GM08714 (cell line): ENCODE results near the gene PSMG4.

ENCODE experiments used
- H3K4me3 ChIP-seq: fragments of 200-500 bp; sonication (Bioruptor generic); 2 replicates; pipeline ENCODE4 v1.5.1; 2014; ENCODE audit warnings: mild to moderate bottlenecking, low read length, inconsistent platforms
- ZNF274 ChIP-seq: IDR thresholded peaks from 2 replicates; pipeline ENCODE4 v1.6.1; 2012; ENCODE audit warnings: mild to moderate bottlenecking, low read depth, low read length

Gene PSMG4, protein sequence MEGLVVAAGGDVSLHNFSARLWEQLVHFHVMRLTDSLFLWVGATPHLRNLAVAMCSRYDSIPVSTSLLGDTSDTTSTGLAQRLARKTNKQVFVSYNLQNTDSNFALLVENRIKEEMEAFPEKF

DNA sequence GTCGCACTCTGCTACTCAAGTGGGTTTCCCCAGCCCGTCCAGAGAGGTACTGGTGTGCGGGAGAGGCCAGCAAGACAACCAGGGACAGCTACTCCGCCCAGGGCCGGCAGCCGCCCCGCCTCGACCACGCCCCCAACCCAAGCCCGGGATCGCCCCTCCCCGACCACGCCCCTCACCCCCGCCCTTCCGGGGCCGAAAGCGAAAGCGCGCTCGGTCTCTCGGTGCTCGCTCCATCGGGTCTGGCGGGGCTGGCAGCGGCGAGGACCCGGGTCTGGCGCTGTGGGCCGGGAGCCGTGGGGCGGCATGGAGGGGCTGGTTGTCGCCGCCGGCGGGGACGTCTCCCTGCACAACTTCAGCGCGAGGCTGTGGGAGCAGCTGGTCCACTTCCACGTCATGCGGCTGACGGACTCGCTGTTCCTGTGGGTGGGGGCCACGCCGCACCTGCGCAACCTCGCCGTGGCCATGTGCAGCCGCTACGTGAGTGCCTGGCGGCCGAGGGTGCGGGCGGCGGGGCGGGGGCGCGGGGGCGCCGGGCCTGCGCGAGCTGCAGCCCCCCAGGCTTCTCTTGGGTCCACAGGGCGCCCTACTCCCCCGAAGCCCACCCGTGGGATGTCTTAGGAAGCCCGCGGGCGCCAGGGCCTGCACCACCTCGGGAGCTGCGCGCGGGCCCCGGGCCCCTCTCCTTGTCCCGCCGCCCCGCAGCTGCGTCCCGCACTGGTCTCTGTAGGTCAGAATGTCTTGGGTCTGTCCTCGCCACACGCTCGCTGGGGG is at the start of gene PSMG4:
TSS of gene PSMG4 (plus strand) at position 228 of the 771 bp plus-strand sequence. CDS start at position 304, 76 bp downstream.
- TF ChIP-seq ZNF274, result no peak
- peak within 1 kb of the TSS; percentile 82 for H3K4me3 ChIP-seq

DNA sequence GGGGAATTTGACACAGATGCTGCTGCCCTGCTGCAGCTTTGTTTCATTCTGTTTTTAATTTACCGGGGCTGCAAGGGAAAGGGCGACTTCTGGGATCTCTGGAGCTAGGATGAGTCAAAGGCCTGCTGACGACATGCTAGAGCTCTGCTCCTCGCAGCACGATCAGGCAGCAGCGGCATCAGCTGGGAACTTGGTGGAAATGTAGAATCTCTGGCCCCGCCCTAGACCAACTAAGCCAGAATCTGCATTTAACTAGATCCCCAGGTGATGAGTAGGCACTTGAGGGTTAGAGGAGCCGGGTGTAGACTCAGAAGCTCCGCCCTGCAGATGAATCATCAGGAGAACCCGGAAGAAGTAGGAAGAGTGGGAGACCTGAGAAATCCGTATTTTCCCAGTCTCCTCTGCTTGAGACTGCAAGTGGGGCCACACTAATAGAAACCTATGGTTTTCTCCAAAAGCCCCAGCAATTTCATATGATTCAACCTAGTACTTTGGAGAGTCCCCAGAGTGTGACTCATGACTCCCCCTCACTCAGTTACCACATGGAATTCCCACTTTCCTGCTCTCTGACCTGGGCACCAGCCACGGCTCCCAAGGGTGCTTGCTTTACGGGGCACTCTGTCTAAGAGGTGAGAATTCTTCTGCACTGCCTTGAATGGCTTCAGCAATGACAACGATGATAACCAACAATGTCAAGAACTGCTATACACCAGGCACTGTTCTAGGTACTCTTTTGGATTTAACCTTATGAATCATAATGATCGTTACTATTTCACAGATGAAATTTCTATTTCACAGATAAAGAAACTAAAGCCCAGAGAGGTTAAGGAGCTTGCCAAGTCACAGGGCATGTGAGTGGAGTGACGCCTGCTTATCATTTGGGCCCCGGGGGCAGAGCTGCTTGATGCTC is 49.4 kb upstream of the PSMG4 start:
- no peak overlapping the region for H3K4me3 ChIP-seq
- TF ChIP-seq ZNF274, result no peak

DNA sequence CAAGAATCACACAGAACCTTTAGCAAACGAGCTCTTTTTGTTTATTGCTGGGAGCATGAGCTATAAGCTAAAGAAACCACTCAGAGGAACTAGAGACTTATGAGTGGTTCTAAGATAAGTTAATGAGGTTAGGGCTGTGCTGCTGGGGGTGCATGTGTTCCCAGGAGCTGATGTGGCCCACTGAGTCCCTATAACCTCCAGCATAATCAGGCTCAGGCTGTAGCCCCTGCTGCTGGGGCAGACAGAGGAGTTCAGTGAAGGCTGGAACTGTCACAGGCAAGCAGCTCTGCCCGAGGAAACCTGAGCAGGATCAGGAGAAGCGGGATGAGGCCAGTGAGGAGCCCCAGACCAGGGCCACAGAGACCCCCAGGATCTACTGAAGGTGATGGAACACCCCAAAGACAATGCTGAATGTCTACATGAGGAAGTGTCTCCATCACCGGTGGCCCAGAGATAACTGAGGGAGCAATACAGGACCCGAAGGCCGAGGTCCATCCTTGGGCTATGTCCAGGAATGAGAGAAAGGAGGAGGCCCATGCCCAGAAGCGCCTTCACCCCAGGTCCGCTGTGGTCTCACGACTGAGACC is 48.6 kb upstream of the PSMG4 start:
- no peak for TF ChIP-seq ZNF274
- H3K4me3 ChIP-seq, result no peak overlapping the region

DNA sequence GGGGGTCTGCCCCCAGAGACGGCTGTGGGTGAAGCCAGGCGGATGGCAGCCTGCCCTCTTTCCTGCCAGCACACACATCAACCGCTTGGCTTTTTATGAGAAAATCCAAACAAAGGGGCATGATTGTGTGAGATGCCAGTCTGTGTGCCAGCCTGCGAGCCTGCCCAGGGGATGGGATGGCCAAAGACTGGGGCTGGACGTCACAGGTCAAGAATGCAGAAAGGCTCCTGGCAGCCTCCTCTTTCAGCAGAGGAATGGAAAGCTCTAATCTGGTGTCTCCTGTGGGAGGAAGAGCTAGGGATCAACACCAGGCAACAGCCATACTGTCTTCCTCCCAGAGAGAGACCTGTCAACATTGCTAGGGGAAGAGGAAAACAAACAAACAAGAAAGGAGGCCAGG is 47.1 kb upstream of the PSMG4 start:
- no peak overlapping the region for H3K4me3 ChIP-seq
- TF ChIP-seq ZNF274, result no peak

DNA sequence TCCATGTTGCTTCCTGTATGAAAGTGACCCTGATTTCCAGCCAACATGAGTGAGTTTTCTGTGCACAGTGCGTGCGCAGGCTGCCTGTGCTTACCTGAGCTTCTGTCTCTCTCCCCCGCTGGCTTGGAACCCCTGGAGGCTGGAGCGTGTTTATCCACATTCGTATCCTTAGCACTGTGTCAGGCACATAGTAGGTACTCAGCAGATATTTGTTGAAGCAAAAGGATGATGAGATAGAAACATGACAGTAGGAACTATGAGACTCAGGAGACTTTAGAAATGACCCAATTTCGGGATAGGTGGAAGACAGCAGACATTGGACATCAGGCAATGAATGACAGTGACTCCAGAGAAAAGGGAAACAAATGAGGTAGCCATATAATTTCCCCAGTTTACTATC is 46.5 kb upstream of the PSMG4 start:
- no peak overlapping the region for H3K4me3 ChIP-seq
- TF ChIP-seq ZNF274, result no peak

DNA sequence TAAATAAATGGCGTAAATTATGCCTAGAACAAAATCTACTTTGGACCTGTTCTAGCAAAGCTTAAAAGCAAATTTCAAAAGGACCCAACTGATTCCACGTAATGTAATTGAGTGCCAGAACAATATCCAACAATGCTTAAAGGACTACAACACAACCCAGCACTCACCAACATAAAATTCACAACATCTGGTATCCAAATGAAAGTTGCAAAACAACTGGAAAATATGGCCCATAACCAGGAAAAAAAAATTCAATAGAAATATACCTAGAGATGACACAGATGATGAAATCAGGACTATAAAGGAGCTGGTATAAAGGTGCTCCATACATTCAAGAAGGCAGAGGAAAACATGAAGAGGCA is 45.4 kb upstream of the PSMG4 start:
- no peak overlapping the region for H3K4me3 ChIP-seq
- no peak for TF ChIP-seq ZNF274

DNA sequence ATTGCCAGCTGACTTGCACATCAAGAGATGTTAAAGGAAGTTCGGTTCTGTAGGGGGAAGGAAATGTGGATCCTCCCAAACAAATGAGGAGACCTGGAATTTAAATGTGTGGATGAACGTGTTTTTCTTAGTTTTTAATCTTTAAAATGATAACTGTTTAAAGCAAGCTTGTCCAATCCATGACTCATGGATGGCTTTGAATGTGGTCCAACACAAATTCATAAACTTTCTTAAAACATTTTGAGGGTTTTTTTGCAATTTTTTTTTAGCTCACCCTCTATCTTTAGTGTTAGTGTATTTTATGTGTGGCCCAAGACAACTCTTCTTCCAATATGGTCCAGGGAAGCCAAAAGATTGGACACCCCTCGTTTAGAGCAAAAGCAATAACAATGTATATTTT is 43.8 kb upstream of the PSMG4 start:
- H3K4me3 ChIP-seq, result no peak overlapping the region

DNA sequence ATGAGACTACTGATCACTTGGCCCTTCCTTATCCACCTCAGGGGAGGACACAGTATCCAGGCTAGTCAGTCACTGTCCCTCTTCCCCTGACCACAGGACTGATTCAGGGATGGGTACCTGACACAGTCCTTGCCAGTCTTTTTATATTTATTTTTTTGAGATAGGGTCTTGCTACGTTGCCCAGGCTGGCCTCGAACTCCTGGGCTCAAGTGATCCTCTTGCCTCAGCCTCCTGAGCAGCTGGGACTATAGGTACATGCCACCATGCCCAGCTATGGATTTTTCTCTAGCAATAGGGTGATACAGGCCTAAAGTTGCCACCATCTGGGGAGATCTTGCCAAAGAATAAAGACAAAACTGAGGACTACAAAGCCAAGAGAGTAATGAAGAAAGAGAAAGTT is 41.5 kb upstream of the PSMG4 start:
- H3K4me3 ChIP-seq, result no peak overlapping the region
- TF ChIP-seq ZNF274, result no peak

More for the DNA sequence above, 43.8 kb upstream of the PSMG4 start:
- TF ChIP-seq ZNF274, result no peak

DNA sequence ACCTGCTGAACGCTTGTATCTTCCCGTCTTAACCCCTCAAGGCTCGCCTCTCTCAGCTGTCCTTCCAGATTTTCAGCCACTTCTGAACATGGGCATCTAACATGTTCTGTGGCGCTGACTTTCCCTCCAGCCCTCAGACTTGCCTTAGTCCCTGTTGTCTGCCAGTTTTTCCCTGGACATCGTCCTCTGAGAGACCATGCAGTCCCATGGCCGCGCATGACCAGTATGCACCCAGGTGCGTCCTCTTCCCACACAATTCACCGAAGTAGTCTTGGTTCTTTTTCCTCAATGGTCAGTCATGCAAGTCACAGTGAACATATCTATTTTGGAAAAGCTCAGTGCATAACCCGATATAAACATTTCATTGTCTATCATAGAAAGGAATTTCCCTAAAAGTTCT is 40.5 kb upstream of the PSMG4 start:
- no peak overlapping the region for H3K4me3 ChIP-seq
- no peak for TF ChIP-seq ZNF274

DNA sequence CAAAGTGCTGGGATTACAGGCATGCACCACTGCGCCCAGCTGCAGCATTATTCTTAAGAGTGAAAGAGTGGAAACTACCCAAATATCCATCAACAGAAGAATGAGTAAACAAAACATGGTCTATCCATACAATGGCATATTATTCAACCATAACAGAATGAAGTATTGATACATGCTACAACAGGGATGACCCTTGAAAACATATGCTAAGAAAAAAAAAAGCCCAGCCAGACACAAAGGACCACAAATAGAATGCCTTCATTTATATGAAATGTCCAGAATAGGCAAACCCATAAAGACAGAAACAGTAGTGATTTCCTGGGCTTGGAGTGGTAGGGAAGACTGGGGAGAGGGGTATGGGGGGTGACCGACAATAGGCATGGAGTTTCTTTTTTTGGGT is 38.4 kb upstream of the PSMG4 start:
- TF ChIP-seq ZNF274, result no peak
- H3K4me3 ChIP-seq, result no peak overlapping the region

DNA sequence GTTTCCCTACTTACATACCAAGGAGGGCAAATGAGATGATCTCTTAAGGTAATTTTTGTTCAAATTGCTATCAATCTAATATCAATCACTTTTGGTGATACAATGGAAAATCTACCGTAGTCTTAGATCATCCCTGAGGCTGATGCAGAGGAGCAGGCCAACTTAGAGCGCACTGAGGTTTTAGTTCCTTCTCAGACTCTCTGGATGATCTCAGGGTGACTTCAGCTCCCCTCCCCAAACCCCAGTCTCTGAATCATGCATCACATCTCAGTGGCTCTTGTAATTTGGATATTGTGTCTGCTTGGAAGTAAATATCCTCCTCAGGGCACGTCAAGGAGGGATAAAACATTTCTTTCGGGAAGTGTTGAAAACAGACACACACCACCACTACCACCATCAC is 37.2 kb upstream of the PSMG4 start:
- no peak overlapping the region for H3K4me3 ChIP-seq
- no peak for TF ChIP-seq ZNF274

DNA sequence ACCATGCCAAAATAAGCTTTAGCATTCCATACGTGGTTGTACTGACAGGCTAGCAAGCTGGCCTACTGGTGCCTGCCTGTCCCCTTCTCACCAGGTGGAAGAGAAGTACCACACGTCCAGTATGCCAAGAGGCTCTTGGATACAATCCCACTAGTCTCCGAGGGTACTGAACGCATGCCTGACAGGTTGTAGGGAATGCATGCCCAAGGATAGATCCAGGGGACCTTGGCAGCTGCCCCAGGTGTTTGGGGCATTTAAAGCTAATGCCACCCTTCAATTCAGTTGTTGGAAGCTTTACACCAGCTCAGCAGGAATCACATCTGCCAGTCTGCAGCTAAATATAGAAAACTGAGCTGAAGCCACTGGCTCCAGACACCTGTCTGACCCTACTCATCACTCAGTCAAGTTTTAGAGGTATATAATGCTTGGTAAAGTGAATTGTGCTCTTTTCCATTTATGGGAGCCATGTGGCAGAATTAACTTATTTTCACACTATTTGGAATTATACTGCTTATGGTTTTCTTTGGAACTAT is 36.2 kb upstream of the PSMG4 start:
- TF ChIP-seq ZNF274, result no peak
- no peak overlapping the region for H3K4me3 ChIP-seq

DNA sequence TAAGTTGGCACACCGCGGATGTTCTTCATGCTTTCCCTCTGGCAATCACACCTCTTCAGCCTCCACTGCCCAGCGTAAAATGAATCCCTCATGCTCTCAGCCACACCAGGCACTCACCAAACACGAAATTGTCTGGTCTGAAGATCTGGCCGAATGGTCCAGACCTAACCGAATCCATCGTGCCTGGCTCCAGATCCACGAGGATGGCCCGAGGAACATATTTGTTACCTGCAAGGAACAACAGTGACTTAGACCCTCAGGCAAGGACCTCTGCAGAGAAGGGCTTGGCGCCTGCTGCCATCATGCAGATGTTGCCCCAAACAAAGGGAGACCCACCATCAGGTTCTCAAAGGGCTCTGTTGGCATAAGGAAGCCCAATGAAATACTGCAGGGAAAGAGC is 32.7 kb upstream of the PSMG4 start:
- no peak for TF ChIP-seq ZNF274
- no peak overlapping the region for H3K4me3 ChIP-seq
